ENCODE results near the gene MDM2.

Gene MDM2

GRCh38 chr12:68870443-68870842 is 62.5 kb downstream of the MDM2 start:
- DNase-seq (ENCODE audit: insufficient read length, low spot score) (no peak), FAIRE-seq (no peak)

- FAIRE-seq: no peak
- no peak for DNase-seq (ENCODE audit: insufficient read length, low spot score)
These were observed 63.4 kb downstream of the MDM2 start for GRCh38 chr12:68871396-68871795.

DNA sequence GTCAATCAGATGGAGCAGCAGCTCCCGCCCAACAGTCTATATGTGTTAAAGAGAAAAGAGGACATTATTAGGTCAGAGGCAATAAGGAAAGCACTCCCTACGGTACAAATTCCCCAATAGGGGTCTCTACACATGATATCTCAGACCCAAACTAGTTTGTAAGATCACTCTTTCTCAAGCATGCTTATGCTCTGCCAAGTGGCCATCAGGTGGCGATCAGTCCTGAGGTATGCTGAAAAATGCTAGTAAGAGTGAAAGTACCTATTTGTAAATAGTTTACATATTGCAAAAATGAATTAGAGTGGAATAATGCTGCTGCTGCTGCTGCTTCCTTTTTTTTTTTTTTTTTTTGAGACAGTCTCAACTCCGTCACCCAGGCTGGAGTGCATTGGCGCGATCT is 63.9 kb downstream of the MDM2 start:
- no peak for DNase-seq (ENCODE audit: insufficient read length, low spot score)
- no peak for FAIRE-seq

- no peak for DNase-seq (ENCODE audit: insufficient read length, low spot score)
- no peak for FAIRE-seq
These were observed 65.3 kb downstream of the MDM2 start for GRCh38 chr12:68873316-68873715.

DNA sequence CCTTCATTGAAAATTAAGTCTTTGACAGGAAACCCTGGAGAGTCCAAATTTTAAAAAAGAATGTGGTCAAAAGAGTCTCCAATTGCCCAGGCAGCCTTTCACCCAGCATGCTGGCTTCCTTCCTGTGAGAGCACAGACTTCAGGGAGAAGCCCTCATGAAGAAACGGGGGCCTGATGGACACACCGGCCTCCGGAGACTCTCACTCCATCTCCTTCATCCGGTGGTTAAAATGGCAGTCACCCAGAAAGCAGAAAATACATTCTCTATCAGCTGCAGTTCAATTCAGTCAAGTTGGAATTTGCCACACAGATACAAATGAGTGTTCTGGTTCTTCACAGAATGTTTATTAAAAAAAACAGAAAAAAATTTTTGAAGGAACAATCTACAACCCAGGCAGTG is 68.5 kb downstream of the MDM2 start:
- DNase-seq (ENCODE audit: insufficient read length, low spot score): no peak
- FAIRE-seq: no peak

DNA sequence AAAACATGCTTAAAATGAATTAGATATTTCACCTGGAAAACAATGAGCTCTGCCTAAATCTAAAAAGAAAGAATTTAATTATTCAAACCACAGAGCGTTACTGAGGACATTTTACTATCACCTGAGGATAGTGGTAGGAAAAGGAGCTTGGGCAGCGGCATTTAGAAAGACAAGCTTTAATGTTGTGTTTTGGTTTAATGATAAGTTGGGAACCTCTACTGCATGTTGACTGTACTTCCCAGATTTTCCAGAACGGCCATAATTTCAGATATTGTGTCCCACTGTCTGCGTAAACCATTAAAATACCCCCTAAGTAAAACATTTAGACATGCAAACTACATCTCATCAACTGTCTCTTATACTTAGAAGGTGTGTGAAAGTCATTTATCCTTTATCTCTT is 69.6 kb downstream of the MDM2 start:
- DNase-seq (ENCODE audit: insufficient read length, low spot score): no peak
- FAIRE-seq: no peak

DNA sequence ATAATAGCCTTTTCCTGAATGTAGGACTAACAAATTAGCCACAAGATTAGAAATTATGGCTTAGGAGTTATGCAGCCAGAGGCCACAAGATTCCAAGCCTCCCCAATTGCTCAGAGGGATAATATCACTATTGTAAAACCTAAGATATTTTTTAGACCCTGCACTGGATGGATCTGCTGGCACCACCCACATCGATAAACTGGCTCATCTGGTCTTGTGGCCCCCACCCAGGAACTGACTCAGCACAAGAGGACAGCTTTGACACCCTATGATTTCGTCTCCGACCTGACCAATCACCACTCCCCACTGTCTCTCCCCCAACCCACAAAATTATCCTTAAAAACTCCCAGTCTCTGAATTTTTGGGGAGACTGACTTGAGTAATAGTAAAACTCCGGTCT is 70.3 kb downstream of the MDM2 start:
- FAIRE-seq (no peak), DNase-seq (ENCODE audit: insufficient read length, low spot score) (no peak)

DNA sequence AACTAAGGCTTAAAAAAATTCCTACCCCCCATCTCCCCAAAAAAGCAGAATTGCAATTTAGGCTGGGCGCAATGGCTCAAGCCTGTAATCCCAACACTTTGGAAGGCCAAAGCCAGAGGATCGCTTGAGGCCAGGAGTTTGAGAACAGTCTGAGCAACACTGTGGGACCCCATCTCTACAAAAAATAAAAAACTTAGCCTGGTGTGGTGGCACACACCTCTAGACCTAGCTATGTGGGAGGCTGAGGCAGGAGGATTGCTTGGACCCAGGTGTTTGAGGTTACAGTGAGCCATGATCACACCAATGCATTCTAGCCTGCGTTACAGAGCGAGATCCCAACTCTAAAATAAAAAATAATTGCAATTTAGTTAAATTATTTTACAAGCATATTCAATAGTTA is 70.9 kb downstream of the MDM2 start:
- DNase-seq (ENCODE audit: insufficient read length, low spot score): no peak
- FAIRE-seq: no peak

DNA sequence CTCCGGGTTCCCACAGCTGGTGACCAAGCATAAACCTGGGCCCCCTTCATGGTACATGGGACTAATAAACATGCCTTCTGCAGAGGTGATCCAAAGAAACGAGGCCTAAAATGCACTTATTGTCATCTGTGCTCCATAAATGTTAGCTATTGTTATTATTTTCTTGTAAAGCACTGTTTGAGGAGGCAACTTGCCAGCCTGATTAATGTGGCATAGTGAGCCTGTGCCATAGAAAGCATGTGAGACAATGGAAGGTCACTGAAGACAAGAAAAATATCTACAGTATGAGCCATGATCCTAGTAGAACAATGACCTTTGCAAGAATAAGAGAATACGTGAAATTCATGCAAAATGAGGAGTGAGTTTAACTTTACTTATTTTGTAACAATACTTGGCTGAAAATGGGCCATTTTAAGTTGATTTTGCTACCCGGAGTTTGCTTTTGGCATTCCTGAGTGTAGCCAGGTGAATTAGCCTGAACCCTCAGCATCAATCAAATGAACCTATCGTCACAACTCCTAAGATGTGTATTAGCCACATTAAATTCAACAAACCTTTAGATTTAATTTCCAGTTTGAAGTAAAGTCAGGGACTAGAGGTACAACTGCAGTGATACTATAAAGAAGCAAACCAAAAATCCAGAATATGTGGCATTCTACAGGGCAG is 72.8 kb downstream of the MDM2 start:
- FAIRE-seq: peak; percentile 8

GRCh38 chr12:68882251-68882964 is 74.4 kb downstream of the MDM2 start:
- no peak for FAIRE-seq
- no peak for DNase-seq (ENCODE audit: insufficient read length, low spot score)

More for the DNA sequence above, 72.8 kb downstream of the MDM2 start:
- no peak for DNase-seq (ENCODE audit: insufficient read length, low spot score)

DNA sequence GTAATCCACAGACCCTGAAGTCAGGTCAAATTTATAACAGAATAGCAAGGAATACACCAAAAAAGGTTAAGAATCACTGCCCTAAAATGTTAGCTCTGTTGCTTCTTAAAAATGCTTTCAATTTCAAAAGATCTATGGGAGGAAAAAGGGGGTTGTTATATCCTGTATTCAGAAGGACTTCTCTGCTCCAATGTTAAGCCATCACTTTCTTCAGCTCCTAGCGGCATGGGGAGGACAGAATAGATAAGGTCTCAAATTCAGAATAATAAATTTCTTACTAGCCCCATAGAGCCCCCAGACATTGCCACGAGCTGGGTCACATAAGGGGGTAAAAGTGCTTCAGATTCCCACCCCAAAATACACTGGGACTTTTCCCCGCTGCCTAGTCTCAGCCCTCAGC is 75.2 kb downstream of the MDM2 start:
- FAIRE-seq: no peak
- no peak for DNase-seq (ENCODE audit: insufficient read length, low spot score)

DNA sequence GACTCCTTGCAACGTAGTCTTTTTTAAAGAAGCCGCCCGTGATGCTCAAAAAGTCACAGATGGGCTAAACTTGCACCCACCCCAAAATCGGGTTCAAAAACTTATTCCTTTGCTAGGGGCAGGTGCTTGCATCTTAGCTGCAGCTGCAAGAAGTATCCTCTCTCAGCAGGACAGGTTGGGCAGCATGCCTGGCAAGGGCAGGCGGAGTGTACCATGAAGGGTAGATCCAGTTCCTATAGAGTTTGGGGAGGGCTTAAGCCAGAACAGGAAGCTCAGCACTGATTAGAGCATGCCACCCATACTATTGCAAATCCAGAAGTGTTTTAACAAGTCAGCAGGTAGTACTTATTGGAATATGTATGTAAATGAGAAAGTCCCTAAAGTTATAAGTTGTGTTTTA is 76.3 kb downstream of the MDM2 start:
- FAIRE-seq (no peak), DNase-seq (ENCODE audit: insufficient read length, low spot score) (no peak)

DNA sequence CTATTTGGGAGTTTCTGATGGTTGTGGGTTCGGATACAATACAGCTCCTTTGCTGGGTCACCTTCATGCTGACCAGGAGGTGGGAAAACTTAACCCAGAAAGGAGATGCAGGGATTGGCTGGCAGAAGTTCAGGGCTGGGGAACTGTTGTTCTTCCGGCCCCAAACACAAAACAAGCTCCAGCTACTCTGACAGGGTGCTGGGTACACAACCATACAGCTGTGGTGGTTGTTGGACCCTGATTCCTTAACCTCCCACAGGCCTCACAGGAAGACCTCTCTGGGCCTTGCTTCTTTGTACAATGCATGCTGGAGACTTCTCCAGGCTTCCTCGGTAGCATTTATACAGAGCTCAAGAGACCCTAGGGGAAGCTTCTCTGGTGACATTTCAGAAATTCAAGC is 77.4 kb downstream of the MDM2 start:
- no peak for DNase-seq (ENCODE audit: insufficient read length, low spot score)
- no peak for FAIRE-seq

DNA sequence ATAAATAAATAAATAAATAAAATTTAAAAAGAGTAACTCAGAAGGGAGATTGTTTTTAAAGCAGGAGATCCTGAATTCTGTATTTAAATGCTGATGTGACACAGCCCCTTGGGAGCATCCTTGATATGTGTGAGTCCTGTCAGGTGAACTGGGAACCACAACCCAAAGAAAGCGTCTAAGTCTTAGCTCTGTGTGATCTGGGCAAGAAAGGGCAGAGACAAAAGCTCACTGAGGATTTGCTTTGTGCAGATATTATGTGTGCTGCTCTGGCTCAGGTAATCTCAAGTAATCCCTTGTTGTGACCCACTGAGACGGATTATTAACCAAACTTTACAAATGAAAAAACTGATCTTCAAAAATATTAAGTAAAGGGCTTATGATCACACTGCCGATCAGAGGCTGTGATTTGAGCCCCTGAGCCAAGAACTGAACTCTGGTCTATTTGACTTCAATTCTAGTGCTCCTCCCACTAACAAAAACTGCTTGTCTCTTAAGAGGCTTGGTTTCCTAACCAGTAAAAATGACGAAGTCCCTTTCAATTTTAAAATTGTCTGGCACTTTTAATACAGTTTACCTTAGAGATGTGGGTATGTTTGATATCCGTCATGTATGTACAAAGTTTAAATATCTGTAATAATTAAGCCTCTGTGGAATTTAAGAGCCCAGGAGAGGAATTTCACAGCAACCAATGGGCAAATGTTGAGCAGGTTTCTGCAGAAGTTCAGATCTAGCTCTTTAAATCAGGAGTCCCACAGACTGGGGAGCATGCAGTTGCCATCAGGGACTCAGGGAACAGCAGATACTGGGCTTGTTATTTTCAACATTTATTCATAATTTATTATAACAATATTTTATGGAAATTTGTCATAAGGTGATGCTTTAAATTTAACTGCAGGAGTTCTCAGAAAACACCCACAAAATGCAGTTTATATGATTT is 78.9 kb downstream of the MDM2 start:
- DNase-seq (ENCODE audit: insufficient read length, low spot score): no peak
- FAIRE-seq: no peak

DNA sequence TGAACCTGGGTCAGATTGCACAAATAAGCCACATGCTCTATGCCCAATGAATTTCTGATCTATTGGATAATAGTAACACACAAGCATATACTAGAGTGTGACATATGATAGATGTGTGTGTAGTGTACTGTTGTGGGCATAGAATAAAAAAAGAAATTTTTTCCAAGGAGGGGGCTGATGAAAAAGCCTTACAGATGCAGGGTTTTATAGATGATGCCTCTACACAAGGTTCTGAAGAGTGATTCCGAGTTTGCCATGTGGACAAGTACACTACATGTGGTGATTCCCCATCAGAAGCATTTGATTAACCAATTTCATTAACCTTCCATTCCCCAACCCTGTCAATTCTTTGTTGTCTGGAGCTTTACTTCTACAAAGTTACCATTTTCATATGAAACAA is 79.7 kb downstream of the MDM2 start:
- DNase-seq (ENCODE audit: insufficient read length, low spot score): no peak
- no peak for FAIRE-seq

DNA sequence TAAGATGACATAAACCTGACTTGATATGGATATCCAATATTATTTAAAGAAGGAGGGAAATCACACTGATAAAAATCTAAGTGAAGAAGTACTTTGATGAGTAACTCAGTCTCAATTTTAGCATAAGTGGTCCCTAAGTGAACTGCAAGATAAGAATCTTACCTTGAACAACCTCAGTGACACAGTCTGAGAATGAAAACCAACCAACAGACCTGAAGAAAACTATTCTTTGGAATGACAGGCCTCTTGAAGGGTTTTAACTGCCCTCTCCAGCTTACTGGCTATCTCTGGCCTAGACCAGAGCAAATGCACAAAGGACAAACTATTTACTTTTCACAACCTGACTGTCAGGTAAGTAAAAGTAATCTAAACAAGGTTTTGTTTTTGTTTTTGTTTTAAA is 80.3 kb downstream of the MDM2 start:
- no peak for FAIRE-seq

DNA sequence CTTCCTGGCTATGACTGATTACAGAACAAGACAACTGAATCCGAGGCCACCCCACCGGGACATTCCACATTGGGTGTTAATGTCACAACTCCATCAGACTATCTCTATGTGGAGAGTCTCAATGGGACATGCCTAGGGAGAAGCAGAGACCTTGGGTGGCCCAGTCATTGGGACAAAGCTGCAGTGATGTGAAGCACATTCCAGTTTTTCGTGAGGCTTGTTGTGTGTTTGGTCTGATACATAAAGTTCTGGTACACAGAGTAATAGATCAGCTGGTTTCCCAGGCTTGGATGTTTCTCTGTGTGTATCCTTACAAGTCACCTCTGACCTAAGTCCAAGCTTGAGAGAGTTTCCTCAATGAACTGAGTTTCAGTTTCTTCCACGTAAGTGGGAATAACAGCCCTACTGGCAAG is 82.7 kb downstream of the MDM2 start:
- FAIRE-seq: no peak
- no peak for DNase-seq (ENCODE audit: insufficient read length, low spot score)

More for the DNA sequence above, 80.3 kb downstream of the MDM2 start:
- no peak for DNase-seq (ENCODE audit: insufficient read length, low spot score)

- DNase-seq (ENCODE audit: insufficient read length, low spot score) (no peak), FAIRE-seq (no peak)
These were observed 83.2 kb downstream of the MDM2 start for GRCh38 chr12:68891141-68891540.

DNA sequence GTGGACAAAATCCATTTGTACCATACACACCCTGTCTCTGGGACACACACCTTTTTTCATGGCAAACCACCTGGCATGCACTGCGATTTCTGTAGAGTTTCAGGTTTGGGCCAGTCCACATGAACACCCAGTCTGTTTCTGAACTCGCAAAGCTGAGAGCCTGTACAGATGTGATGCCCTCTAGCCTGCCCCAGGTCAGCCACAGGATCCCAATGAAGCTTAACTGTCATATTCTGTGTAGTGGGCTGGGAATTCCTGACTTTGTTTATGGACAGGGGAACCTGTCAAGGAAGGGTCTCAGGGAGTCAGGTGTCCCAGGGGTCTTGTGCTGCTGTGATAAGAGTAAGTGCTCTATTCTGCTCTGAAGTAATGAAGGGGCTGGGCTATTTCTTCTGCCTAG is 85.2 kb downstream of the MDM2 start:
- FAIRE-seq: no peak

DNA sequence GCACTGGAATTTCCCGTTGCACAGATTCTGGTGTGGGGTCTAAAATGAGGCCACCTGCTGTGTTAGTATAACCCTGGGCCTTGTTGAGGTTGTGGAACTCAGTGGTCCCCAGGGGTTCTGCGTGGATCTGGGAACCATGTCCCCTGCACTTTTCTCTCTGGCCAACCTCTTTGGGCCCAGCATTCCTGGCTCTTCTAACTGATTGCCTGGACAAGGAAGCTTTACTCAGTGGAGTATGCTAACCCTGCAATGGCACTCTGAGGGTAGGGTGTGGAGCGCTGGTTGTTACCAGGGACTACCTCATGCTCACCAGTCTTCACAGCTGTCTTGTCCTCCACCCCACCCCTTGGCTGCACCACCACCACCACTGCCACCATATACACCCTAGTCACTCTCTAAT is 85.8 kb downstream of the MDM2 start:
- DNase-seq (ENCODE audit: insufficient read length, low spot score): no peak
- no peak for FAIRE-seq

More for the DNA sequence above, 85.2 kb downstream of the MDM2 start:
- DNase-seq (ENCODE audit: insufficient read length, low spot score): no peak

DNA sequence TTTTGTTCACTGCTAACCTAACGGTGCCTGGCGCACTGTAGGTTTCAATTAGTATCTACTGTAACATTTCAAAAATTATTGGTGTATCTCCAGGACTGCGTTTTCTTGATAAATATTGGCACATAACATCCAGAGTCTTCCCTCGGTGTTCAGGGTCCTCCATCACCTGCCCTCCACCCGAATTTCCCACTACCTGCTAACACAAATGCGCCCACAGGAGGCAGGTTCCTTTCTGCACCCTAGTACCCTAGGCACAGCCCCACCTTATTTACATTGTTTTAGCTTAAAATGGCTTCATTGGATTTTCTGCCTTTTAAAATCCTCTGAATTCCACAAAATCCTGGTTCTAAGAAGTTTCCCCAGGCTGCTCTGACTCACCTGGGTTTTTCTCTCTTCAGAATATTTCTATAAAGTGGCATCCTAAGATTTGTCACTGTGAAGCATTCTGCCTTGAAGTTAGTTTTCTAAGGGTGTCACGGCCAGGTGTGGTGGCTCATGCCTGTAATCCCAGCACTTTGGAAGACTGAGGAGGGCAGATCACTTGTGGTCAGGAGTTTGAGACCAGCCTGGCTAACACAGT is 86.4 kb downstream of the MDM2 start:
- DNase-seq (ENCODE audit: insufficient read length, low spot score) (no peak), FAIRE-seq (no peak)
